HepG2 (cell line): ENCODE results near the gene RNF5. TPM values are rescaled to one million over a fixed set of nuclear protein-coding genes. Genes with fewer than 3 reads are reported as not detected.

ENCODE experiments used
- DPF2 ChIP-seq: sonication (generic); formaldehyde crosslinking; IDR thresholded peaks from 2 replicates; pipeline ENCODE4 v1.4.0; 2020; ENCODE audit warnings: mild to moderate bottlenecking, low read depth, missing genetic modification reagents, borderline replicate concordance
- ELF1 ChIP-seq: sonication (generic); formaldehyde crosslinking; IDR thresholded peaks from 2 replicates; pipeline ENCODE4 v1.4.0; 2020; ENCODE audit warnings: missing genetic modification reagents
- GATAD2A ChIP-seq: IDR thresholded peaks from 2 replicates; pipeline ENCODE4 v1.6.1; 2016
- NR2F1 ChIP-seq, 2 experiments: fragments of 450-650 bp in 1 of 2; formaldehyde crosslinking in 1 of 2; IDR thresholded peaks; 2 replicates each; pipeline versions ENCODE4 v1.5.0 to v1.6.1; 2016 to 2020; ENCODE audit warnings: mild to moderate bottlenecking in 1 of 2, missing compliant biosample characterization in 1 of 2, missing genetic modification reagents in 1 of 2, moderate library complexity in 1 of 2
- PAXIP1 ChIP-seq: sonication (generic); formaldehyde crosslinking; conservative IDR thresholded peaks from 2 replicates; pipeline ENCODE4 v1.4.0; 2020; ENCODE audit warnings: mild to moderate bottlenecking, missing genetic modification reagents, moderate library complexity
- PHF21A ChIP-seq: sonication (generic); formaldehyde crosslinking; IDR thresholded peaks from 2 replicates; pipeline ENCODE4 v1.5.0; 2020; ENCODE audit warnings: mild to moderate bottlenecking, missing genetic modification reagents
- SALL1 ChIP-seq: sonication (generic); formaldehyde crosslinking; IDR thresholded peaks from 2 replicates; pipeline ENCODE4 v1.8.0; 2022; ENCODE audit warnings: mild to moderate bottlenecking, missing genetic modification reagents
- SKI ChIP-seq: fragments of 450-650 bp; IDR thresholded peaks from one replicate; pipeline ENCODE4 v1.6.1; 2018; ENCODE audit warnings: mild to moderate bottlenecking; ENCODE audit not compliant: partially characterized antibody
- SP2 ChIP-seq: sonication (generic); formaldehyde crosslinking; IDR thresholded peaks from 2 replicates; pipeline ENCODE4 v1.5.1; 2020; ENCODE audit warnings: mild to moderate bottlenecking, missing genetic modification reagents
- TAF1 ChIP-seq: sonication (generic); formaldehyde crosslinking; IDR thresholded peaks from 2 replicates; pipeline ENCODE4 v1.4.0; 2020; ENCODE audit warnings: missing genetic modification reagents
- ZFP82 ChIP-seq: sonication (generic); formaldehyde crosslinking; IDR thresholded peaks from 2 replicates; pipeline ENCODE4 v1.5.1; 2020; ENCODE audit warnings: mild to moderate bottlenecking, missing genetic modification reagents, borderline replicate concordance
- ZNF12 ChIP-seq: sonication (generic); formaldehyde crosslinking; IDR thresholded peaks from 2 replicates; pipeline ENCODE4 v1.5.0; 2020; ENCODE audit warnings: missing genetic modification reagents
- ZNF256 ChIP-seq: sonication (generic); formaldehyde crosslinking; conservative IDR thresholded peaks from 2 replicates; pipeline ENCODE4 v1.4.0; 2020; ENCODE audit warnings: missing genetic modification reagents
- ZNF414 ChIP-seq: sonication (generic); formaldehyde crosslinking; IDR thresholded peaks from 2 replicates; pipeline ENCODE4 v1.5.0; 2020; ENCODE audit warnings: missing genetic modification reagents
- ZNF557 ChIP-seq: sonication (generic); formaldehyde crosslinking; IDR thresholded peaks from 2 replicates; pipeline ENCODE4 v1.4.0; 2020; ENCODE audit warnings: missing genetic modification reagents
- ZNF652 ChIP-seq: IDR thresholded peaks from 2 replicates; pipeline ENCODE4 v1.6.1; 2016; ENCODE audit warnings: low read depth, borderline replicate concordance
- ZNF773 ChIP-seq: sonication (generic); formaldehyde crosslinking; IDR thresholded peaks from 2 replicates; pipeline ENCODE4 v1.4.0; 2020; ENCODE audit warnings: missing genetic modification reagents, borderline replicate concordance
- ZNF839 ChIP-seq: sonication (generic); formaldehyde crosslinking; IDR thresholded peaks from 2 replicates; pipeline ENCODE4 v1.4.0; 2020; ENCODE audit warnings: missing genetic modification reagents, mild to moderate bottlenecking, borderline replicate concordance
- ZSCAN5A ChIP-seq: sonication (generic); formaldehyde crosslinking; IDR thresholded peaks from 2 replicates; pipeline ENCODE4 v1.8.0; 2022; ENCODE audit warnings: mild to moderate bottlenecking, missing genetic modification reagents, borderline replicate concordance
- polyA plus RNA-seq, 8 experiments: library from polyadenylated mRNA; depleted of rRNA in 3 of 8; stranded (reverse) in 7 of 8; unstranded in 1 of 8; fragments of >200 nt; fragmentation: Illumina TruSeq in 4 of 8; extraction: Trizol in 4 of 8; gene quantifications; 2 replicates each; pipeline versions ENCODE4 v1.2.1 to v1.2.3, GENCODE V29; 2011 to 2016; ENCODE audit warnings: low read depth in 4 of 8, missing spikeins in 1 of 8, mixed read lengths in 1 of 8; ENCODE audit not compliant: insufficient read depth in 1 of 8
- total RNA-seq, 5 experiments: library from RNA; depleted of rRNA; stranded (reverse); fragments of >200 nt; fragmentation: Illumina TruSeq; extraction: Trizol; gene quantifications; 2 replicates each; pipeline ENCODE4 v1.2.3, GENCODE V29; 2016; ENCODE audit warnings: low read depth in 1 of 5
- TF ChIP-seq, protein P1 (sequence below): sonication (generic); formaldehyde crosslinking; IDR thresholded peaks from 2 replicates; pipeline ENCODE4 v1.4.0; 2020; ENCODE audit warnings: missing genetic modification reagents, borderline replicate concordance
- TF ChIP-seq, protein P2 (sequence below): sonication (generic); formaldehyde crosslinking; conservative IDR thresholded peaks from 2 replicates; pipeline ENCODE4 v1.8.1; 2023; ENCODE audit warnings: missing genetic modification reagents

RNF5 gene
- total and polyA plus RNA-seq, 2 of the 13 experiments (the other 11 are each of a cell fraction or from before 2014, with no cell fraction given): 98.0 to 131 TPM

DNA sequence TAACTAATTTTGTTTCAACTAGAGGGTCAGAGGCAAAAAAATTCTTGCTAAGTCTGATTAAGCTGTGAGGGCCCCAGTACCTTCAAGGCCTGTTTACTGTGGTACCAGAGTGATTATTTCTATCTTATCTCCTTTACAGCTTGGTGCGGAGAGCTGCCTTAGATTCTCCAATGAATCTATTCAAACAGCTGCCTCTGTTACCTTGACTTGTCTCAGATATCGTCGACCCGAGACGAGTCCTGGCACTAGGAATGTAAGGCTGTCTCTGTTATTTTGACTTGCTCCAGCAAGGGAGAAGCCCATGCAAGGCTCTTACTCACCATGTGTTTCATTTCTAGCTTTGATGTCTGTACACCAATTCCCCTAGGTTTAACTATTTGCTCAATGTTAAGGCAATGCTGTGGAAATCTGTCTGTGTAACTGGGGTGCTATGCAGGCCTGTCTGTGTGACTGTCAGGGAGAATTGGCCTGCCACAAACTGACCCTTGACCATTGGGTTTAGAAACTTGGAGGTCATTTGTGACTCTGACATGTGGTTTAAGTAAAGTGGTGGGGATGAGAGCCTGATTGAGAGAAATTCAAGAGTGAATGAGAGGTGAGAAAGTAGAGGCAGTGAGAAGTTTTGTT lies 37.7 kb upstream of the RNF5 start (continued):
- no peak for TF ChIP-seq DPF2 (CRISPR knock-in tag)
- no peak for TF ChIP-seq ZNF773 (CRISPR knock-in tag)
- TF ChIP-seq TAF1: no peak
- no peak for TF ChIP-seq ZNF839 (CRISPR knock-in tag)
- TF ChIP-seq, protein P1, sequence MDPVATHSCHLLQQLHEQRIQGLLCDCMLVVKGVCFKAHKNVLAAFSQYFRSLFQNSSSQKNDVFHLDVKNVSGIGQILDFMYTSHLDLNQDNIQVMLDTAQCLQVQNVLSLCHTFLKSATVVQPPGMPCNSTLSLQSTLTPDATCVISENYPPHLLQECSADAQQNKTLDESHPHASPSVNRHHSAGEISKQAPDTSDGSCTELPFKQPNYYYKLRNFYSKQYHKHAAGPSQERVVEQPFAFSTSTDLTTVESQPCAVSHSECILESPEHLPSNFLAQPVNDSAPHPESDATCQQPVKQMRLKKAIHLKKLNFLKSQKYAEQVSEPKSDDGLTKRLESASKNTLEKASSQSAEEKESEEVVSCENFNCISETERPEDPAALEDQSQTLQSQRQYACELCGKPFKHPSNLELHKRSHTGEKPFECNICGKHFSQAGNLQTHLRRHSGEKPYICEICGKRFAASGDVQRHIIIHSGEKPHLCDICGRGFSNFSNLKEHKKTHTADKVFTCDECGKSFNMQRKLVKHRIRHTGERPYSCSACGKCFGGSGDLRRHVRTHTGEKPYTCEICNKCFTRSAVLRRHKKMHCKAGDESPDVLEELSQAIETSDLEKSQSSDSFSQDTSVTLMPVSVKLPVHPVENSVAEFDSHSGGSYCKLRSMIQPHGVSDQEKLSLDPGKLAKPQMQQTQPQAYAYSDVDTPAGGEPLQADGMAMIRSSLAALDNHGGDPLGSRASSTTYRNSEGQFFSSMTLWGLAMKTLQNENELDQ (CRISPR knock-in tag): no peak
- no peak for TF ChIP-seq ZSCAN5A
- TF ChIP-seq ZNF652 (CRISPR knock-in tag): peak; percentile 34; the same call in 1 of the 2 replicates
- no peak for TF ChIP-seq ZFP82
- TF ChIP-seq GATAD2A (CRISPR knock-in tag): peak; percentile 34; the same call in 1 of the 2 replicates
- 0 out of 2 replicates have a peak, but pooled peaks have one; percentile 10 for TF ChIP-seq SALL1 (CRISPR knock-in tag)
- no peak for TF ChIP-seq ZNF12
- TF ChIP-seq SP2 (CRISPR knock-in tag): no peak
- no peak for TF ChIP-seq ZNF256 (CRISPR knock-in tag)
- TF ChIP-seq ZNF557: no peak
- 0 out of 2 replicates have a peak, but pooled peaks have one; percentile 17 for TF ChIP-seq PHF21A (CRISPR knock-in tag)
- no peak for TF ChIP-seq ZNF414
- peak; percentile 84 for TF ChIP-seq SKI
- TF ChIP-seq NR2F1 (CRISPR knock-in tag; IDR thresholded peaks at IDR 0.05): no peak
- 0 out of 2 replicates have a peak, but pooled peaks have one; percentile 19 for TF ChIP-seq PAXIP1 (CRISPR knock-in tag)
- no peak for TF ChIP-seq ELF1 (CRISPR knock-in tag)
- TF ChIP-seq, protein P2, sequence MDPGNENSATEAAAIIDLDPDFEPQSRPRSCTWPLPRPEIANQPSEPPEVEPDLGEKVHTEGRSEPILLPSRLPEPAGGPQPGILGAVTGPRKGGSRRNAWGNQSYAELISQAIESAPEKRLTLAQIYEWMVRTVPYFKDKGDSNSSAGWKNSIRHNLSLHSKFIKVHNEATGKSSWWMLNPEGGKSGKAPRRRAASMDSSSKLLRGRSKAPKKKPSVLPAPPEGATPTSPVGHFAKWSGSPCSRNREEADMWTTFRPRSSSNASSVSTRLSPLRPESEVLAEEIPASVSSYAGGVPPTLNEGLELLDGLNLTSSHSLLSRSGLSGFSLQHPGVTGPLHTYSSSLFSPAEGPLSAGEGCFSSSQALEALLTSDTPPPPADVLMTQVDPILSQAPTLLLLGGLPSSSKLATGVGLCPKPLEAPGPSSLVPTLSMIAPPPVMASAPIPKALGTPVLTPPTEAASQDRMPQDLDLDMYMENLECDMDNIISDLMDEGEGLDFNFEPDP: 0 out of 2 replicates have a peak, but pooled peaks have one; percentile 75
